ENCODE measurements around the gene MINDY2. TPM values are rescaled to one million over a fixed set of nuclear protein-coding genes. Genes with fewer than 3 reads are reported as not detected.

Gene MINDY2
- total and polyA plus RNA-seq, 4 donors, result 1.5 to 7.0 (median 5.1) TPM

DNA sequence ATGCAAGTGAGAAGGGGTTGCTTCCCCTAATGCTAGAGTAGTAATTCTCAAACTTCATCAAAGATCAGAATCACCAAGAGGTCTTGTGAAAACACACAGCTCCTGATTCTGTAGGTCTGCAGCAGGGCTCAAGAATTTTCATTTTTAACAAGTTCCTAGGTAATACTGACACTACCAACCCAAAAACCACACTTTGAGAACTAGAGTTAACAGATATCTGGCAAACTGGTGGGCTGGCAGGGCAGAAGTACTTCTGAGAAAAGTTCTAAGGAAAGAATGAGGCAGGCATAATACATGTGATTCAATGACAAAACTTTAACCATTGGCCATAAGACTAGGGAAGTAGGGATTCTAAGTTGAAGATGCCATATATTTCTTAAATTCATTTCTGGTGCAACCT lies 8.8 kb upstream of the MINDY2 start:
- no peaks in the 10 kb centered on the region for H3K27me3 ChIP-seq (ENCODE audit: control insufficient read depth in 4 of 4, insufficient read depth in 4 of 4, low read length in 3 of 4)

DNA sequence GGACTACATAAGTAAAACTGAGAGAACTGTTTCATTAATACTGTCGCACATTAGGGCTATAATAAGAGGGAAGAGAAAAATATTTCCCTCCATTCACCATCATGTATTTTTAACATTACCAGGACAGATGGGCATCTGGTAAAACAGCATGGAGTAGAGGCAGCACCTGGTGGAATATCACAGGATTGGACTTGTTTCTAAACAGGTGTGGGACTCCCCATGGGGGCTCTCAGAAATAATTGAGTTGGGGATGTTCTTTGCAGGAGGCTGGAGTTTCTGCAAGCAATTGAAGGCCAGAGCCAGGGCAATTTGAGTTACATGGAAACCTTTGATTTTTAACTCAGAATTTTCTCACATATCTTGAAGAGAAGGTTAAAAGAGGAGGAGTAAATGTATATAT lies 8.4 kb upstream of the MINDY2 start:
- Histone ChIP-seq H3K9ac (ENCODE audit: low read depth in 1 of 2, low read length in 2 of 2) (no peak overlapping the region), H3K9me3 (ENCODE audit: control insufficient read depth in 4 of 4, low read length in 3 of 4) (peaks cover 0 to 2% (median 0%) of the 10 kb centered on the region in 4 donors), H3K27me3 (ENCODE audit: control insufficient read depth in 4 of 4, insufficient read depth in 4 of 4, low read length in 3 of 4) (no peaks in the 10 kb centered on the region), H3K4me1 (ENCODE audit: control insufficient read depth in 4 of 4, insufficient read depth in 4 of 4, low read length in 3 of 4) (peaks cover 0 to 5% (median 2%) of the 10 kb centered on the region in 4 donors), H3K27ac (ENCODE audit: low read depth in 1 of 2, low read length in 2 of 2) (no peak overlapping the region), H3K36me3 (ENCODE audit: control insufficient read depth in 4 of 4, insufficient read depth in 3 of 4, low read depth in 1 of 4, low read length in 3 of 4) (no peaks in the 10 kb centered on the region), H3K4me3 (ENCODE audit: low read depth in 1 of 3, low read length in 3 of 3) (no peak overlapping the region)
- no peak for DNase-seq (ENCODE audit: low spot score)
- 97% methylated on average over 1 of the region's 1 CpG for whole genome bisulfite sequencing
- no peak for TF ChIP-seq HNF4A (conservative IDR thresholded peaks at IDR 0.05)
- TF ChIP-seq FOXA1 (IDR thresholded peaks at IDR 0.05), result no peak
- TF ChIP-seq, protein P1, sequence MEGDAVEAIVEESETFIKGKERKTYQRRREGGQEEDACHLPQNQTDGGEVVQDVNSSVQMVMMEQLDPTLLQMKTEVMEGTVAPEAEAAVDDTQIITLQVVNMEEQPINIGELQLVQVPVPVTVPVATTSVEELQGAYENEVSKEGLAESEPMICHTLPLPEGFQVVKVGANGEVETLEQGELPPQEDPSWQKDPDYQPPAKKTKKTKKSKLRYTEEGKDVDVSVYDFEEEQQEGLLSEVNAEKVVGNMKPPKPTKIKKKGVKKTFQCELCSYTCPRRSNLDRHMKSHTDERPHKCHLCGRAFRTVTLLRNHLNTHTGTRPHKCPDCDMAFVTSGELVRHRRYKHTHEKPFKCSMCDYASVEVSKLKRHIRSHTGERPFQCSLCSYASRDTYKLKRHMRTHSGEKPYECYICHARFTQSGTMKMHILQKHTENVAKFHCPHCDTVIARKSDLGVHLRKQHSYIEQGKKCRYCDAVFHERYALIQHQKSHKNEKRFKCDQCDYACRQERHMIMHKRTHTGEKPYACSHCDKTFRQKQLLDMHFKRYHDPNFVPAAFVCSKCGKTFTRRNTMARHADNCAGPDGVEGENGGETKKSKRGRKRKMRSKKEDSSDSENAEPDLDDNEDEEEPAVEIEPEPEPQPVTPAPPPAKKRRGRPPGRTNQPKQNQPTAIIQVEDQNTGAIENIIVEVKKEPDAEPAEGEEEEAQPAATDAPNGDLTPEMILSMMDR (IDR thresholded peaks at IDR 0.05; ENCODE audit: low read depth, low read length, missing input control), result no peak
- no peak for TF ChIP-seq JUND (IDR thresholded peaks at IDR 0.05)
- TF ChIP-seq NR2F2 (IDR thresholded peaks at IDR 0.05), result no peak
- no peak for TF ChIP-seq RXRA (IDR thresholded peaks at IDR 0.05)
- no peak for TF ChIP-seq GABPA (IDR thresholded peaks at IDR 0.05 in 1 of 2, conservative IDR thresholded peaks at IDR 0.05 in 1 of 2)
- TF ChIP-seq, protein P2, sequence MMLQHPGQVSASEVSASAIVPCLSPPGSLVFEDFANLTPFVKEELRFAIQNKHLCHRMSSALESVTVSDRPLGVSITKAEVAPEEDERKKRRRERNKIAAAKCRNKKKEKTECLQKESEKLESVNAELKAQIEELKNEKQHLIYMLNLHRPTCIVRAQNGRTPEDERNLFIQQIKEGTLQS (IDR thresholded peaks at IDR 0.05), result no peak
- no peak for TF ChIP-seq TAF1 (conservative IDR thresholded peaks at IDR 0.05)
- no peak for TF ChIP-seq RAD21 (IDR thresholded peaks at IDR 0.05)
- no peak for TF ChIP-seq MAX (IDR thresholded peaks at IDR 0.05)
- TF ChIP-seq SP1 (IDR thresholded peaks at IDR 0.05), result no peak
- no peak for TF ChIP-seq FOXA2 (IDR thresholded peaks at IDR 0.05)
- no peak for TF ChIP-seq ZBTB33 (IDR thresholded peaks at IDR 0.05)
- no peak for TF ChIP-seq EGR1 (IDR thresholded peaks at IDR 0.05; ENCODE audit: low read depth in 2 of 2)
- TF ChIP-seq YY1 (IDR thresholded peaks at IDR 0.05), result no peak

More for the DNA sequence above, 8.8 kb upstream of the MINDY2 start:
- no peak for DNase-seq (ENCODE audit: low spot score)
- TF ChIP-seq ZBTB33 (IDR thresholded peaks at IDR 0.05) (no peak), YY1 (IDR thresholded peaks at IDR 0.05) (no peak), EGR1 (IDR thresholded peaks at IDR 0.05; ENCODE audit: low read depth in 2 of 2) (no peak), RAD21 (IDR thresholded peaks at IDR 0.05) (no peak), HNF4G (IDR thresholded peaks at IDR 0.05) (no peak), RXRA (IDR thresholded peaks at IDR 0.05) (no peak), JUND (IDR thresholded peaks at IDR 0.05) (no peak)
- TF ChIP-seq, protein P1 (IDR thresholded peaks at IDR 0.05; ENCODE audit: low read depth, low read length, missing input control), result no peak
- Histone ChIP-seq H3K9ac (ENCODE audit: low read depth in 1 of 2, low read length in 2 of 2) (no peak overlapping the region), H3K4me1 (ENCODE audit: control insufficient read depth in 4 of 4, insufficient read depth in 4 of 4, low read length in 3 of 4) (peaks cover 0 to 5% (median 2%) of the 10 kb centered on the region in 4 donors), H3K27ac (ENCODE audit: low read depth in 1 of 2, low read length in 2 of 2) (no peak overlapping the region), H3K9me3 (ENCODE audit: control insufficient read depth in 4 of 4, low read length in 3 of 4) (peaks cover 0 to 2% (median 0%) of the 10 kb centered on the region in 4 donors), H3K36me3 (ENCODE audit: control insufficient read depth in 4 of 4, insufficient read depth in 3 of 4, low read depth in 1 of 4, low read length in 3 of 4) (no peaks in the 10 kb centered on the region), H3K4me3 (ENCODE audit: low read depth in 1 of 3, low read length in 3 of 3) (no peak overlapping the region)

Measured in liver (tissue), 9 donors.